NCI-H345 treated with DMSO at 0.1 percent for 48 hours (cell line): ENCODE results near the gene KLHL24.
"Not testable (repeated sequence)": the region's sequence is repeated elsewhere in the genome, so short reads cannot be mapped to it uniquely, and the experiment has no call there.

Source experiments
- DNase-seq: peaks from one replicate; lab custom pipeline; 2025; ENCODE audit not compliant: unreplicated experiment; lab: John Stamatoyannopoulos, UW

KLHL24 gene

DNA sequence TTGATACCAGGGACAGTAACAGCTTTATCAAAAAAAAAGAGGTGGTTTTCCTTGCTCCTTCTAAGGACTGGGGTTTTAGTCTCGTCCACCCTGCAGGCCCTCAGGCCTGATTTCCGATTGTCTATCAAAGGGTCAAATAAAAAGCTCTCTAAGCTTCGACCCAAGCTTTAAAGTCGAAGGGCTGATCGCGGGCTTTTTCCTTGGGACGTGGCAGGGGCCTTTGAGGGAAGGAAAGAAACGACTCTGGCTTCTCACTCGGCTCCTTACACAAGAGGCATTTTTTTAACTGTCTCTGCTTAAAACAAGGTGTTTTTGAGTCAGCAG is 354 bp upstream of the KLHL24 start:
- no peak for DNase-seq

DNA sequence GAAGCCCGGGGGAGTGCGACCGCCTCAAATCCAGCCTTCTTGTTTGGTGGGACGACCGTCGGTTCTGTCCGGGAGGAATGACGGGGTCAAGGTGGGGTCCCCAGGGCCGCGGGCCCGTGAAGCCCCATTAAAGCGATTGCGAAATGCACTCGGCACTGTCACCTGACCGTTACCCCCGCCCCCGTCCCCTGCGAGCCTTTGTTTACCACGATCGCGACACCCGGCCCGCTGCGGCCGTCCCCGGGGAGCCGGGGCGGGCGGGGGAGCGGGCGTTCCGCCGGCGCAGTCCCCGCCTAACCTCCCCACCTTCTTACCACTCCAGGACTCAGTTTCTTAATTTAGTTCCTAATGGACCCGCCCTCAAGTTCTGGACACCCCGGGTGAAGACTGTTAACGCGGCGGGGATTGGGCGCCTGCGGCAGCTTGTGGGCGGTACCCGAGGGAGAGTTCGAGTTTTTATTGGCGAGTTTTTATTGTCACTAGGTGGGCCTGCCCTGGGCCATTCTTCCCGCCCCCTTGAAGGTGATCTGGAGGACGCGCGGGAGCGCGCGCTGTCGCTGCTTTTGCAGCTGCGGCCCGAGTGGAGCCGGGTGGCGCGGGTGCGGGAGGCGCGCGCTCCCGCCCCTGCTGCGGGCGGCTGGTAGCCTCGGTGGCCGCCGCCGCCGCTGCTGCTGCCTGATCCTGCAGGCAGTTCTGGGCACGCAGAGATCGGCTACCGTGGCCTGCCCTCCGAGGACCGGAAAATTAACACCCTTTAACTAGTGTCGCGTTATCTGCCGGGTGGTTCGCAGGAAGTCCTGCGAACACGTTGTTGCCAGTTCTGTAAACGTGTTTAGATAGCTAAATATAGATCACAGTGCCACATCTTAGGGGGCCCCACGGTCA is 1.0 kb downstream of the KLHL24 start:
- DNase-seq, result peak; percentile 99

- no peak for DNase-seq
Measured at GRCh38 chr3:183637106-183637486, 1.7 kb downstream of the KLHL24 start.

- DNase-seq, result not testable (repeated sequence)
Measured at GRCh38 chr3:183637633-183638032, 2.2 kb downstream of the KLHL24 start.

- no peak for DNase-seq
Measured at GRCh38 chr3:183638101-183638852, 2.9 kb downstream of the KLHL24 start.

DNA sequence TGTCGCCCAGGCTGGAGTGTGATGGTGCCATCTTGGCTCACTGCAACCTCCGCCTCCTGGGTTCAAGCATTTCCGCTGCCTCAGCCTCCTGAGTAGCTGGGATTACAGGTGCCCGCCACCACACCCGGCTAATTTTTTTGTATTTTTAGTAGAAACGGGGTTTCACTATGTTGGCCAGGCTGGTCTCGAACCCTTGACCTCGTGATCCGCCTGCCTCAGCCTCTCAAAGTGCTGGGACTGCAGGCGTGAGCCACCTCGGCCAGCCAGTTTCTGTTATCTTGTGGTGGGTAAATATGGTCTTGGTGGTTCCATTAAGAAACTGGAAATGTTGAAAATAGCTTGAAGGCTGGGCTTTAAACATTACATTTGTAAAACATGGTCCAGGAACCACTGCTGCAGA is 5.2 kb downstream of the KLHL24 start:
- DNase-seq, result not testable (repeated sequence)

DNA sequence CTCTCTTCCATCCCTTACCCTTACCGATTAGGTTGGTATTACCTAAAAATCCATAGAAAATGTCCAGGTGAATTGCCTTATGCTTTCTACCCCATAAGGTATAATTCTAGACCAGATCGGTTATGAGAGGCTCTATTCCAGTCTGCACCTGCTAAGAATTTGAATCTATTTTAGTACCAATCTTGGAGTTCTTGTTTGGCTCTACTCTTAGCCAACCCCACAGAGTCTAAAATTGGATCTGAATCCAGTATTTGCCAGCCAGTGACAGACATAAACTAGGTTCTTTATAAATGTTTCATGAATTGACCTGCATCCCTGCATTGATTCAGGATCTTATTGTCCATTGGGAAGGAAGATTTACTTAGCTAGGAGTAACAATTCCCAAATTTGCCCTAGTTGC is 6.5 kb downstream of the KLHL24 start:
- DNase-seq, result no peak

- DNase-seq, result no peak
Measured at GRCh38 chr3:183644244-183644643, 8.8 kb downstream of the KLHL24 start.

DNA sequence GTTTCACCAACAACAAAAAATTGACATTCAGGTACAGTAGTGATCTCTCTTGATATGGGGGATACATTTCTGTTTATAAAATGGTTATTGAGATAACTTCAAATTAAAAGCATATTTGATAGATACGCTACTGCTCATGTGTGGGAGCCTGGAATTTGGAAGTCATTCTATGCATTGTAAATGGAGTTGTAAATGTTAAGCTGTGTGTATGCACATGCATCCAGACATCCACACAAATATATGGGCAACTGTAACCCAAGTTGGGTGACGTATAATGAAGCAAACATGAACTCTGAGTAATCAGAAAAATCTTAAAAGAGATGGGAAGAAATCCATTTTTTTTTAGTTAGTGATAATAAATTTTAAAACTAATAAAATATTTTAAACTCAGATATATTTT is 9.8 kb downstream of the KLHL24 start:
- DNase-seq, result no peak

GRCh38 chr3:183650554-183650953 is 15.1 kb downstream of the KLHL24 start:
- DNase-seq, result no peak

DNA sequence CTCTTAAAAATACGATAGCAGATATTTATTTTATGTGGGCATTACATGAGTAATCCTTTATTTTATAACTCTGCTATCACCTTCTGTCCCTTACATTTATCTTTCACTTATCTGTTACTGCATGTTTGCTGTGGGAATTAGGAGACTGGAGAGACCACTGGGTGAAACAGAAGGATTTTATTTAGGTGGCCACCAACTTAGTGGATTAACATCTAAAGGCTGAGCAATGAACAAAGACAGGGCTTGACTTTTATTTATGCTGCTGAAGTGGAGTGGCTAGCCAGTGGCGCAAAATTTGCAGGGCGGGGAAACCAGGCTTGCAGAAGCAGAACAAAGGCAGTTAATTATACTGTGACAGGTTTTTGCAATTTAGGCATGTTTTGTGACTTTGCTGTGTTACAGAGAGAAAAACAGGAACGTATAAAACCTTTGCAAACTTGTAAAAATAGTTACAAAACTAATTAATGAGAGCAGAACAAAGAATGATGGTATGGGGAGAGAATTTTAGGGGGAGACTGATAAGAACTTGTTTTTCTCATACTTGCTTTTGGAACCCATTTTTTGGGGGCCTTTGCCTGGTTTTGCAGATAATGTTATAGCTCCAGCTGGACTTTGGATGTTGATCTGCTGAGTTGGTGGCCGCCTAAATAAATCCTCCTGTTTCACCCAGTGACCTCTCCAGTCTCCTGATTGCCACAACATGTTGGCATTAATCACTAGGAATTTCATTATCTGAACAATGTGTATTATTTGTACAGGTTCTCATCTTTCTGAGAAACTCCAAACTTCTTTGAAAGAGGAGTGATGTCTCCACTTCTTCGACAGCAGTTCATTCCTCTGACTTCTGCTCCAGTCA is 18.0 kb downstream of the KLHL24 start:
- DNase-seq, result no peak

GRCh38 chr3:183654727-183655126 is 19.3 kb downstream of the KLHL24 start:
- DNase-seq, result no peak

- DNase-seq, result no peak
Measured at GRCh38 chr3:183662099-183662498, 26.7 kb downstream of the KLHL24 start.

- DNase-seq, result no peak
Measured at GRCh38 chr3:183664913-183665381, 29.5 kb downstream of the KLHL24 start.

GRCh38 chr3:183680061-183680460 is 44.6 kb downstream of the KLHL24 start:
- no peak for DNase-seq

DNA sequence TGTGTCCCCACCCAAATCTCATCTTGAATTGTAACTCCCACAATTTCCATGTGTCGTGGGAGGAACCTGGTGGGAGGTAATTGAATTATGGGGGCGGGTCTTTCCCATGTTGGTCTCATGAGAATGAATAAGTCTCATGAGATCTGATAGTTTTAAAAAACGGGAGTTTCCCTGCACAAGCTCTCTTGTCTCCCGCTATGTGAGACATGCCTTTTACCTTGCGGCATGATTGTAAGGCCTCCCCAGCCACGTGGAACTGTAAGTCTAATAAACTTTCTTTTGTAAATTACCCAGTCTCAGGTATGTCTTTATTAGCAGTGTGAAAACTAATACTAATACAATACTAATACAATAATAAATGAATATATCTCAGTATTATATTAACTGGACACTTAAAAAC is 52.3 kb downstream of the KLHL24 start:
- DNase-seq, result no peak

- no peak for DNase-seq
Measured at GRCh38 chr3:183688874-183689273, 53.5 kb downstream of the KLHL24 start.

DNA sequence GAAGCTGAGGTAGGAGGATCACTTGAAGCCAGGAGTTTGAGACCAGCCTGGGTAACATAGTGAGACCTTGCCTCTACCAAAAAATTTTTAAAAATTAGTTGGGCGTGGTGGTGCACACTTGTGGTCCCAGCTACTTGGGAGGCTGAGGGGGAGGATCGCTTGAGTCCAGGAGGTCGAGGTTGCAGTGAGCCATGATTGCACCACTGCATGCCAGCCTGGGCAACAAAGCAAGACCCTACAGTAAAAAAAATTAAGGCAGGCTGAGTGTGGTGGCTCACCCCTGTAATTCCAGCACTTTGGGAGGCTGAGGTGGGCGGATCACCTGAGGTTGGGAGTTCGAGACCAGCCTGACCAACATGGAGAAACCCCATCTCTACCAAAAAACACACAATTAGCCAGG is 54.2 kb downstream of the KLHL24 start:
- not testable (repeated sequence) for DNase-seq

- no peak for DNase-seq
Measured at GRCh38 chr3:183690402-183690995, 55.1 kb downstream of the KLHL24 start.

- no peak for DNase-seq
Measured at GRCh38 chr3:183692436-183692835, 57.0 kb downstream of the KLHL24 start.
